Stimulated activated CD8-positive, alpha-beta memory T cell treated with anti-CD3 and anti-CD28 coated beads, Interleukin-7, amount 100 ng/mL, for 48 hours (primary cell): Measurements from ENCODE around the gene AIRE.
"Not testable (repeated sequence)": the region's sequence is repeated elsewhere in the genome, so short reads cannot be mapped to it uniquely, and the experiment has no call there.

ENCODE experiments used
- DNase-seq, 2 donors: peaks; one replicate each; pipeline ENCODE4 v3.0.0-alpha.2; 2020; ENCODE audit warnings: low read depth in 1 of 2; ENCODE audit errors: extremely low read depth in 1 of 2

Gene AIRE

GRCh38 chr21:44291078-44291935 lies 5.6 kb downstream of the AIRE start:
- DNase-seq = no peak

GRCh38 chr21:44291936-44292811 lies 6.5 kb downstream of the AIRE start:
- no peak for DNase-seq

DNA sequence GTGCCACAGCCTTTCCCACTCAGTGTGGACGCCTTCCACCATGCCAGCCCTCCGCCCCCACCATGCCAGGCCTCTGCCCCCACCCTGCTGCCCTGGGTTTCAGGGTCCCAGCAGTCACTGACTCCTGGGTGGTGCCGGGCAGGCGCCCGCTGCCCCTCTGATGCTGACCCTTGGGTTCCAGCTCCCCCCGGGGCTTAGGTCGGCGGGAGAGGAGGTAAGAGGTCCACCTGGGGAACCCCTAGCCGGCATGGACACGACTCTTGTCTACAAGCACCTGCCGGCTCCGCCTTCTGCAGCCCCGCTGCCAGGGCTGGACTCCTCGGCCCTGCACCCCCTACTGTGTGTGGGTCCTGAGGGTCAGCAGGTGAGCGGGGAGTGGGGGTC lies 7.1 kb downstream of the AIRE start:
- DNase-seq = no peak

GRCh38 chr21:44293551-44294231 lies 8.0 kb downstream of the AIRE start:
- DNase-seq = no peak

DNA sequence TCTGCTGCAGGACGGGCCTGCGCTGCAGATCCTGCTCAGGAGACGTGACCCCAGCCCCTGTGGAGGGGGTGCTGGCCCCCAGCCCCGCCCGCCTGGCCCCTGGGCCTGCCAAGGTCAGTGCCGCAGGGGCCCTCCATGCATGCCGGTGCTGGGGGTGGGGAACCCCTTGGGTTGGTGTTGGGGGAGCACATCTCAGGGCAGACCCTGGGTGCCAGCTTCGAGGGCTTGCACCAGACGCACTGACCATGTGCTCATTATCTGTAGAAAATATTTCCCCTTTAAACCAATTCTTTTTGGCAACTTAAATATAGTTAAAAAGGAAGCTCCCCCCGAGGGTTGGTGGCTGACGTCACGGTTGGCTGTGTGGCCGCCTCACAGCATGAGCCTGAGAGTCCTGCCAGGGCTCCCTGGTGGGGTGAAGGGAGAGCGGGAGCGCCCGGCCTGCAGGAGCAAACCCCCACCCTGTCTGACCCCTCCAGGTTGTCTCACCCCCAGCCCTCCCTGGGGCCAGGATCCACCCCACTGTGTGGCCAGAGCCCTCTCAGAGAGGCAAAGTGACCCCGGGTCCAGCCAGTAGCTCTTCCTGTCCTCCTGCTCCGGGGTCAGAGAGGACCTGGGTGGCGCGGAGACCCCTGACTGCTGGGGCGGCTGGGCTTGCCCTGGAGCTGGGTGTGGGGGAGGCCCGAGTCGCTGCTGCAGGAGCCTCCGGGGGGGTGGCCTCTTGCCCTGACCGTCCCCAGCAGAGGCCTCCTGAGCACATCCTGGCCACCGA lies 8.9 kb downstream of the AIRE start:
- no peak for DNase-seq

DNA sequence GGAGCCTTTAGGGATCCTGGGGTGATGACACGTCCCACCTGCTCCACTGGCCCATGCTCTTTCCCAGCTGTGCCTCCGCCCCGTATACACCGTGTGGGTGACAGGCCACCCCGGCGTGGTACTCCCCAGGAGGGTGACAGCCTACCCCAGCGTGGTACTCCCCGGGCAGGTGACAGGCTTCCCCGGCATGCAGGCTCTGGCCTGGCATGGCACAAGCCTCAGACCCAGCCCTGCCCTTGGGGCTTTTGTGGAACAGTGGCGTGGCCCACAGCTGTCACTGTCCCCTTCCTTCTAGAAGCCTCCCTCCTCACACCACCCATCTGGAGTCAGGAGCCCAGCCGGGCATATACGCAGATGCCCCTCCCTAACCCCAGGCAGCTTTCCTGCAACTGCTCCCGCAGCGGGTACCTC lies 9.5 kb downstream of the AIRE start:
- DNase-seq = no peak

- no peak for DNase-seq
Observed at GRCh38 chr21:44295646-44296045, 10.0 kb downstream of the AIRE start.

- no peak for DNase-seq
Observed at GRCh38 chr21:44296103-44296519, 10.4 kb downstream of the AIRE start.

- no peak for DNase-seq
Observed at GRCh38 chr21:44296916-44297315, 11.2 kb downstream of the AIRE start.

GRCh38 chr21:44297525-44298290 lies 12.0 kb downstream of the AIRE start:
- peak; percentile 50 to 55 for DNase-seq

GRCh38 chr21:44298301-44298700 lies 12.6 kb downstream of the AIRE start:
- no peak for DNase-seq

- no peak for DNase-seq
Observed at GRCh38 chr21:44299085-44299457, 13.4 kb downstream of the AIRE start.

GRCh38 chr21:44299458-44300261 lies 14.0 kb downstream of the AIRE start, which contains the start of gene PFKL:
Gene PFKL (plus strand): TSS chr21:44300053. CDS start chr21:44300106, 53 bp downstream.
- DNase-seq = peak; percentile 45 to 56

DNA sequence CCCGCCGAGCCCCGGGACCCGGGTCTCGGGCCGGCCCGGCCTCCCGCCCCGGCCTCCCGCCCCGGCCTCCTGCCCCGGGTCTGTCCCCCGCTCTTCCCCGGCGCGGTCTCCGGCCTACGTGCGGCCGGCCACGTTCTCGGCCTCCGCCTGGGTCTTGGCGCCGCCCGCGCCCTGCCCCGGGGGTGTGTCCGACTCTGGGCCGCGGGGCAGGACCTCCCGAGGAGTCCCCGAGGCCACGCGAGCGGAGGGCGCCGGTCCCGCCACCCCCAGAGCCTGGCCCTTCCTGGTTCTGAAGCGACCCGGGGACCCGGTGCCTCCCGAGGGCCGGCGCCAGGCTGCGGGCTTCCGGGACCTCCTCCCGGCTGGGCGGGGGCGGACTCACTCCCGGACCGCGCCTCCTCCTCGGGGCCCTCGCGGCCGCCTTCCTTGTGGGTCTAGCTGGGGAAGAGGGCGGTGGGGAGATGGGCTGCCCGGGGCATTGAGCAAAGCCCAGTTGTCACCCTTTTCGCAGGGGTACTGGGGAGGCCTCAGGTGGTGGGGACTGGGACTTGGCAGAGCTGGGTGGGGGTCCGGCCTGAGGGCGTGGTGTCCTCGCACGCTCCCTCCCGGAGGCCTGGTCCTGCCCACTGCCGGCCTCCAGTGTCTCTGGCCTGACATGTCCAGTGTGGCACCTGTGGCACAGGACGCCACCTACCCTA lies 14.7 kb downstream of the AIRE start:
- peak in 1 of 2 donors; percentile 53 for DNase-seq

DNA sequence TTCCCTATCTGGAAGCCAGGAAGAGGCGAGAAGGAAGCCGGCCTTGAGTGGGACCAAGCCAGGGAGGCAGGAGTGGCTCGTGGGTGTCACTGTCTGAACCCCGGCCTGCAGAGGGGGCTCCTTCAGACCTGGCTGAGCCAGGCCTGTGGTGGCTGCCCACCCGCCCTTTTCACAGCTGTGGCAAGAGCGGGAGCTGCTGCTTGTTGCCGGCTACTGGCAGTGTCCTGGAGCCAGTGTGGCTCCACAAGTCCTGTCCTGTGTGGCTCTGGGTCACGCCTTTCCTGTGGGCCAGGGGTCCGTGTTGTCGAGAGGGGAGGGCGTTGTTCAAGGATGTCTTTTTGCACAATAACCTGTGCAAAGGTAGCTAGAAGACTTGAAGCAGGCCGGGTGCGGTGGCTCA lies 15.5 kb downstream of the AIRE start:
- DNase-seq = no peak

DNA sequence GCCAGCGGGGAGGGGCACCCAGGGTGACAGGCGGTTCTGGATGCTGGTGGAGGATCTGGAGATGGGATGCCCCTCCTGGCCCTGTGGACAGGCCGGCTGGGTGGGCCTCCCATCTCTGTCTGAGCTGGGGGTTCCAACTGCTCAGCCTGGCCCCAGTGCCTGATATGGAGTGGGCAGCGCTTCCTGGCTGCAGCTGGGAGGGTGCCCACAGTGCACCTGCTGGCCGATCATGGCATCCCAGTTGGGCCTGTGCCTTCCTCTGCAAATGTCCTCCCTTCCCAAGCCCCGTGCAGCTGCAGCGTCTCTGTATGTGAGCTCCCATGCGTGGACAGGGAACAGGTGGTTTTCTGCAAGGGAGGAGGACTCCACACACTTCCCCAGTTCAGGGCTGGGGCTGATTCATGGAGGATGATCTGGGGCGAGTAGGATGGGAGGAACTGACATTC lies 16.3 kb downstream of the AIRE start:
- no peak for DNase-seq

DNA sequence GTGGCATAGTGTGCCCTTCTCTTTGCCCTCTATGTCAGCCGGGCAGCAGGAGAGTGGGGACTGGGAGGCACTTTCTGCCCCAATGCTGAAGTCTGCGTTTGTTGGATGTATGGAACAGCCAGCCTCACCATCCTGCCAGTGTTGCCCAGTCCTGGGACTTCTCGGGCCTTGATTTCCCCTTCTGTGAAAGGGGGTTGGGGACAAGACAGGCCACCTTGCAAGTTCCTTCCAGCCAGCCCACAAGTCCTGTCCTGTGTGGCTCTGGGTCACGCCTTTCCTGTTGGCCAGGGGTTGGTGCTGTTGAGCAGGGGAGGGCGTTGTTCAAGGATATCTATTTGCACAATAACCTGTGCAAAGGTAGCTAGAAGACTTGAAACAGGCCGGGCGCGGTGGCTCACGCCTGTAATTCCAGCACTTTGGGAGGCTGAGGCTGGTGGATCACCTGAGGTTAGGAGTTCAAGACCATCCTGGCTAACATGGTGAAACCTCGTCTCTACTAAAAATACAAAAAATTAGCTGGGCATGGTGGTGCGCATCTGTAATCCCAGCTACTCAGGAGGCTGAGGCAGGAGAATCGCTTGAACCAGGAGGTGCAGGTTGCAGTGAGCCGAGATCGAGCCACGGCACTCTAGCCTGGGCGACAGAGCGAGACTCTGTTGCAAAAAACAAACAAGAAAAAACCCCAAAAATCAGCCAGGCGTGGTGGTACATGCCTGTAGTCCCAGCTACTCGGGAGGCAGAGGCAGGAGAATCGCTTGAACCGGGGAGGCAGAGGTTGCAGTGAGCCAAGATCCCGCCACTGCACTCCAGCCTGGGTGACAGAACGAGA lies 17.1 kb downstream of the AIRE start:
- DNase-seq = not testable (repeated sequence)
